GM08714 (cell line): ENCODE data around the gene ARSJ.

Experiments used
- H3K4me3 ChIP-seq: fragments of 200-500 bp; sonication (Bioruptor generic); 2 replicates; pipeline ENCODE4 v1.5.1; 2014; ENCODE audit warnings: mild to moderate bottlenecking, low read length, inconsistent platforms
- ZNF274 ChIP-seq: IDR thresholded peaks from 2 replicates; pipeline ENCODE4 v1.6.1; 2012; ENCODE audit warnings: mild to moderate bottlenecking, low read depth, low read length

ARSJ gene

GRCh38 chr4:113998531-113998930, 19.1 kb upstream of the ARSJ start:
- no peak for TF ChIP-seq ZNF274
- H3K4me3 ChIP-seq = no peak overlapping the region

- no peak overlapping the region for H3K4me3 ChIP-seq
- TF ChIP-seq ZNF274 = no peak
Measured at GRCh38 chr4:113998079-113998478, 18.6 kb upstream of the ARSJ start.

- no peak overlapping the region for H3K4me3 ChIP-seq
- TF ChIP-seq ZNF274 = no peak
Measured at GRCh38 chr4:113997206-113997605, 17.8 kb upstream of the ARSJ start.

GRCh38 chr4:113996599-113997177, 17.2 kb upstream of the ARSJ start:
- no peak for TF ChIP-seq ZNF274
- H3K4me3 ChIP-seq = no peak overlapping the region

- H3K4me3 ChIP-seq = no peak overlapping the region
- TF ChIP-seq ZNF274 = no peak
Measured at GRCh38 chr4:113993887-113994286, 14.4 kb upstream of the ARSJ start.

- H3K4me3 ChIP-seq = no peak overlapping the region
- no peak for TF ChIP-seq ZNF274
Measured at GRCh38 chr4:113990886-113991285, 11.4 kb upstream of the ARSJ start.

- no peak overlapping the region for H3K4me3 ChIP-seq
- TF ChIP-seq ZNF274 = no peak
Measured at GRCh38 chr4:113987382-113987941, 8.0 kb upstream of the ARSJ start.

GRCh38 chr4:113982181-113982580, 2.7 kb upstream of the ARSJ start:
- TF ChIP-seq ZNF274 = no peak
- H3K4me3 ChIP-seq = no peak overlapping the region

- H3K4me3 ChIP-seq = no peak overlapping the region
- no peak for TF ChIP-seq ZNF274
Measured at GRCh38 chr4:113981591-113981990, 2.1 kb upstream of the ARSJ start.

- TF ChIP-seq ZNF274 = no peak
- H3K4me3 ChIP-seq = peak overlapping the region; percentile 67; the same call in 1 of the 2 replicates
Measured at GRCh38 chr4:113979905-113980615, 613 bp upstream of the ARSJ start.

GRCh38 chr4:113978561-113979147, 793 bp downstream of the ARSJ start:
- peak overlapping the region; percentile 67; the same call in 1 of the 2 replicates for H3K4me3 ChIP-seq

GRCh38 chr4:113978105-113978504, 1.3 kb downstream of the ARSJ start:
- no peak overlapping the region for H3K4me3 ChIP-seq
- TF ChIP-seq ZNF274 = no peak

More at GRCh38 chr4:113978561-113979147, 793 bp downstream of the ARSJ start:
- TF ChIP-seq ZNF274 = no peak

GRCh38 chr4:113977526-113977855, 2.0 kb downstream of the ARSJ start:
- no peak for TF ChIP-seq ZNF274

GRCh38 chr4:113976741-113977525, 2.5 kb downstream of the ARSJ start:
- H3K4me3 ChIP-seq = no peak overlapping the region
- no peak for TF ChIP-seq ZNF274

More at GRCh38 chr4:113977526-113977855, 2.0 kb downstream of the ARSJ start:
- H3K4me3 ChIP-seq = no peak overlapping the region
